ENCODE data around the gene UBE4B.

GRCh38 chr1:10160907-10161490, 128.2 kb downstream of the UBE4B start:
- TF ChIP-seq CTCF (IDR thresholded peaks at IDR 0.05 in 2 of 3, conservative IDR thresholded peaks at IDR 0.05 in 1 of 3; ENCODE audit: borderline replicate concordance in 1 of 3, insufficient read depth in 1 of 3, low read depth in 2 of 3, low read length in 2 of 3) (no peak), REST (IDR thresholded peaks at IDR 0.05; ENCODE audit: low read depth) (no peak), EZH2 (IDR thresholded peaks at IDR 0.05) (no peak), MAX (IDR thresholded peaks at IDR 0.05) (no peak), CEBPB (IDR thresholded peaks at IDR 0.05; ENCODE audit: low read depth) (no peak), ELF1 (IDR thresholded peaks at IDR 0.05; ENCODE audit: borderline replicate concordance, low read depth) (no peak), ZBTB33 (IDR thresholded peaks at IDR 0.05; ENCODE audit: extremely low read depth, insufficient replicate concordance, low read length) (no peak), POLR2A (IDR thresholded peaks at IDR 0.05; ENCODE audit: borderline replicate concordance, extremely low read depth, insufficient read depth, insufficient read length) (no peak), ATF3 (IDR thresholded peaks at IDR 0.05) (no peak)
